ENCODE measurements around the gene GCNT1.

DNA sequence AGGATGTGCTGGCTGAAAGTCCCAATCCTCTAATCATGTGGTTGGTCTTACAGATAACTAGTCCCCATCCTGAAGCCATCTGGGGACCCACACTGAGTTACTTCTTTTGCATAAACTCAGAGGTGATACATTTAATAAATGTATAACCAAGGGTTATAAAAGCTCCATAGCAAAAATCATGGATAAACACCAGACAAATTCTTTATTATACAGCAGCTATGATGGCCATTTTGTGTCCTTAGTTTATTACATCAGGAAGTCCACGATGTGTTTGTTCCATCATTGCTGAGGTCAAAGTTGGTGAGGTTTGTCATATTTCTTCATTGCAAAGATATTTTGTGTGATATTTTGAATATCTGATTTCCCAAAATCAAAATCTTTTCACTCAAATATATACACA lies 80.2 kb downstream of the GCNT1 start:
- TF ChIP-seq POLR2A (IDR thresholded peaks at IDR 0.05) (no peak), POLR2AphosphoS5 (IDR thresholded peaks at IDR 0.05) (no peak)
- TF ChIP-seq, protein P1, sequence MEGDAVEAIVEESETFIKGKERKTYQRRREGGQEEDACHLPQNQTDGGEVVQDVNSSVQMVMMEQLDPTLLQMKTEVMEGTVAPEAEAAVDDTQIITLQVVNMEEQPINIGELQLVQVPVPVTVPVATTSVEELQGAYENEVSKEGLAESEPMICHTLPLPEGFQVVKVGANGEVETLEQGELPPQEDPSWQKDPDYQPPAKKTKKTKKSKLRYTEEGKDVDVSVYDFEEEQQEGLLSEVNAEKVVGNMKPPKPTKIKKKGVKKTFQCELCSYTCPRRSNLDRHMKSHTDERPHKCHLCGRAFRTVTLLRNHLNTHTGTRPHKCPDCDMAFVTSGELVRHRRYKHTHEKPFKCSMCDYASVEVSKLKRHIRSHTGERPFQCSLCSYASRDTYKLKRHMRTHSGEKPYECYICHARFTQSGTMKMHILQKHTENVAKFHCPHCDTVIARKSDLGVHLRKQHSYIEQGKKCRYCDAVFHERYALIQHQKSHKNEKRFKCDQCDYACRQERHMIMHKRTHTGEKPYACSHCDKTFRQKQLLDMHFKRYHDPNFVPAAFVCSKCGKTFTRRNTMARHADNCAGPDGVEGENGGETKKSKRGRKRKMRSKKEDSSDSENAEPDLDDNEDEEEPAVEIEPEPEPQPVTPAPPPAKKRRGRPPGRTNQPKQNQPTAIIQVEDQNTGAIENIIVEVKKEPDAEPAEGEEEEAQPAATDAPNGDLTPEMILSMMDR (IDR thresholded peaks at IDR 0.05), result no peak

Data from prostate gland (tissue), 2 donors.